Vagina (tissue), 2 donors: ENCODE measurements around the gene FBXO24.
"Not testable (repeated sequence)": the region's sequence is repeated elsewhere in the genome, so short reads cannot be mapped to it uniquely, and the experiment has no call there.

Source experiments
- CTCF ChIP-seq, 3 experiments: fragments of 450-650 bp in 2 of 3; fragments of 200-600 bp in 1 of 3; sonication (generic) in 1 of 3; IDR thresholded peaks; one replicate each; pipeline ENCODE4 v1.5.1; 2017 to 2019; ENCODE audit warnings: antibody characterized with exemption in 3 of 3, mild to moderate bottlenecking in 2 of 3, moderate library complexity in 2 of 3
- POLR2A ChIP-seq, 2 donors: fragments of 450-650 bp; IDR thresholded peaks; one replicate each; pipeline ENCODE4 v1.6.1; 2017; ENCODE audit warnings: antibody characterized with exemption in 2 of 2, mild to moderate bottlenecking in 2 of 2, moderate library complexity in 2 of 2
- POLR2AphosphoS5 ChIP-seq, 2 donors: sonication (generic); formaldehyde crosslinking; IDR thresholded peaks; one replicate each; pipeline ENCODE4 v1.9.0; 2017; ENCODE audit warnings: antibody characterized with exemption in 2 of 2, mild to moderate bottlenecking in 2 of 2, low read depth in 1 of 2; ENCODE audit not compliant: insufficient read depth in 1 of 2

- not testable (repeated sequence) for TF ChIP-seq POLR2A (IDR thresholded peaks at IDR 0.05); CTCF (IDR thresholded peaks at IDR 0.05); POLR2AphosphoS5 (IDR thresholded peaks at IDR 0.05; ENCODE audit: insufficient read depth in 1 of 2, low read depth in 1 of 2)
Observed at GRCh38 chr7:100541309-100541708, 44.8 kb upstream of the FBXO24 start.
